Adipose tissue (tissue), 3 donors: ENCODE measurements around the gene TRAF3. TPM values are rescaled to one million over a fixed set of nuclear protein-coding genes. Genes with fewer than 3 reads are reported as not detected.
"Not testable (repeated sequence)": the region's sequence is repeated elsewhere in the genome, so short reads cannot be mapped to it uniquely, and the experiment has no call there.

ENCODE experiments used
- H3K27ac ChIP-seq: one replicate; pipeline ENCODE4 v1.5.1; 2013; ENCODE audit warnings: low read depth, low read length
- WGBS, 3 donors: extraction: QIAGEN DNeasy Blood & Tissue Kit; methylation state at CpG; one replicate each; pipeline ENCODE4 v1.1.7; 2013; 5-methylcytosine and 5-hydroxymethylcytosine counted together
- polyA plus RNA-seq, 3 donors: library from polyadenylated mRNA; stranded (reverse); fragments of 200-250 nt; gene quantifications; one replicate each; pipeline ENCODE4 v1.2.3, GENCODE V29; 2013
- donor health status: healthy with polysubstance abuse.
- donor health status: Bipolar disorder and iron deficiency.
- donor health status: healthy.

The TRAF3 gene
- polyA plus RNA-seq, 3 donors: 2.7 to 13.5 (median 7.5) TPM

DNA sequence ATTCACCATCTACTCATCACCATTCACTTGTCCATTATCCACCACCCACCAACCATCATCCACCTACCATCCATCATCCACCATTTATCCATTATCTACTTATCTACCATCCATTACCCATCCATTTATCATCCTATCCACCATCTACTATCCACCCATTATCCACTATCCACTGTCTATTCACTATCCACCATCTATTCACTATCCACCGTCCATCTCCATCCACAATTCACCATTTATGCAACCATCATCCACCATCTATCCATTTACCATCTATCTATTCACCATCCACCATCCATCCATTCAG, 143.7 kb downstream of the TRAF3 start:
- H3K27ac ChIP-seq: no peak overlapping the region
- 97 to 100% (median 97%) methylated on average over 1 of the region's 1 CpG for WGBS, 3 donors

GRCh38 chr14:102922490-102923200, 145.4 kb downstream of the TRAF3 start, which contains the start of gene AMN:
Gene AMN, plus strand, starts transcription at chr14:102922663. Its CDS starts 26 bp downstream, at chr14:102922689.
- no peak within 1 kb of the TSS for H3K27ac ChIP-seq
- WGBS, 3 donors: 8 to 11% (median 10%) methylated on average over 42 to 56 of the region's 56 CpGs

DNA sequence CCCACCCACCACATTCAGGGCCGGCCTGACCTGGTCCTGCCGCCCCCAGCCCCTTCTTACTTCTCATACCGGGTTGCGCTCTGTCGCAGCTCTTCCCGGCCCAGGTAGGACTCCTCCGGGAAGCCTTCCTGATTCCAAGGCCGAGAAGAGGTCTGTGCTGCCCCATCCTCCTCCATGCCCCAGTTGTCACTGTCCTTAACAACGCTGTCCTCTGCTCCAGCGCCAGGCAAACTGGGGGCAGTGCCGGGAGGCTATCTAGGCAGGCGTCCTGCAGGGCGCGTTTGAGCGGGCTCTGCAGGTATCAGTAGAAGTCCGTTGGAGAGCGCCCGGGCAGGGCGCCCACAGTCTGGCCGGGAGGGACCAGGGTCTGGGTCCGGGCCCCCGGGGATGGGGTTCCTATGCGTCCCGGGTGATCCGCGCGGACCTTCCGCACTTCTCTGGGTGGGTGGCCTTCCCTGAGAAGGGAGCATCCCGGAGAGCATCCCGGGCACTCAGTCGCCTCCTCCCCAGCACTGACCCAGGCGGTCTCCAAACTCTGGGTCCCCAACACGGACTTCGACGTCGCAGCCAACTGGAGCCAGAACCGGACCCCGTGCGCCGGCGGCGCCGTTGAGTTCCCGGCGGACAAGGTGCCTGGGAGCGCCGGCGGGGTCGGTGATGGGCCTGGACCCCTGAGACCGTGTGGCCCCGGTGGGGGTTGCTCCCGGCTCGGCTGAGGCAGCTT, 146.1 kb downstream of the TRAF3 start:
- H3K27ac ChIP-seq: no peak overlapping the region
- WGBS, 3 donors: 7 to 9% (median 7%) methylated on average over 53 of the region's 53 CpGs

DNA sequence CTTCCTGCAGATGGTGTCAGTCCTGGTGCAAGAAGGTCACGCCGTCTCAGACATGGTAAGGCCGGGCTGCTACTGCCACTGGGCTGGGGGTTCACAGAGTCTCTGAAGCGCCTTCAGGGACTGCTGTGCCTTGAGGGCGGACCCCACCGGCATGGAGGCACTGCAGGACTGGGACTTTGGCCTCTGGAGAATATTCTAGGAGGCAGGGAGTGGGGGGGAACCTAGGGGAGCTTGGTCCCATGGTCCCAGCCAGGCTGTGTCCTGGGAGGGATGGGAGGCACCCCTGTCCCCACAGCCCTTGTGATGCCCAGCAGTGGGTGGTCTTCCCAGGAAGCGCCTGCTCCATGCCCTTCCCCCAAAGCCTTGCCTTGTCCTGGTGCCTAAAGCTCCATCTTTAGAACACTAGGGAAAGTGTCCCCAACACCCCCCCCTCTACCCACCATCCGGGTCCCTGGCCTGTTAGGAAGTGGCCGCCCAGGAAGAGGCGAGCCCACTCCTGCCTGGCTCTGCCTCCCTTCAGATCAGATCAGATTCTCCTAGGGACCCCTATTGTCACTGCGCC, 146.8 kb downstream of the TRAF3 start:
- no peak overlapping the region for H3K27ac ChIP-seq
- 31 to 43% (median 39%) methylated on average over 8 to 11 of the region's 11 CpGs for WGBS, 3 donors

- WGBS, 3 donors: 84 to 86% (median 86%) methylated on average over 23 to 25 of the region's 25 CpGs
- H3K27ac ChIP-seq: no peak overlapping the region
These were observed 147.7 kb downstream of the TRAF3 start for GRCh38 chr14:102924632-102925588.

- no peak overlapping the region for H3K27ac ChIP-seq
- WGBS, 3 donors: 71 to 83% (median 78%) methylated on average over 11 of the region's 11 CpGs
These were observed 148.4 kb downstream of the TRAF3 start for GRCh38 chr14:102925646-102926045.

GRCh38 chr14:102926104-102926503, 148.9 kb downstream of the TRAF3 start:
- WGBS, 3 donors: 58 to 78% (median 72%) methylated on average over 12 of the region's 12 CpGs
- no peak overlapping the region for H3K27ac ChIP-seq

GRCh38 chr14:102926840-102927239, 149.6 kb downstream of the TRAF3 start:
- 92 to 97% (median 95%) methylated on average over 10 of the region's 10 CpGs for WGBS, 3 donors
- H3K27ac ChIP-seq: not testable (repeated sequence)

- H3K27ac ChIP-seq: no peak overlapping the region
- 55 to 79% (median 64%) methylated on average over 19 of the region's 19 CpGs for WGBS, 3 donors
These were observed 150.2 kb downstream of the TRAF3 start for GRCh38 chr14:102927346-102927877.

DNA sequence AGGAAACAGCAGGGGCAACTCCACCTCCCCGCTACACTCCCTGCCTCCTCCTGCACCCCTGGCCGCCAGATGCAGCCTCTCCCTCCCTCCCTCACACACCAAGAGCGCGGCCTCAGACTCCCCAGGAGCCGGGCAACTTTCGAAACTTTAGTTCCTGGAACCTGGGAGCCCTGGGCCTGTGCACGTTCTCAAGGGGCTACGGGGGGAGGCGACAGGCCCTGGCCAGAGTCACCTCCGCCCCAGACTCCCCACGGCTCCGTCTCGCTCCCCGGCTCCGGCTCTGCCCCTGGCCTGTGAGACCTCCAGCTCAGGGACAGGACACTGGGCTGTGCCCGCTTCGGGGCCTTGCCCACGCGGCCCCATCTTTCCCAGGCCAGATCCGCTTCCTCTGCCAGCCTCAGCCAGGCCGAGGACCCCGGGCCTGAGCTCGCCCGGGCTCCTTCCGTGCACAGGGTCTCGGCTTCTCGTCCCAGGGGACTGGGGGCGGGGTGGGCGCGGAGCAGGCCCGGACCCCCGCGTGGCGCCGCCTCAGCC, 150.7 kb downstream of the TRAF3 start:
- no peak overlapping the region for H3K27ac ChIP-seq
- WGBS, 3 donors: 9 to 29% (median 11%) methylated on average over 30 to 35 of the region's 35 CpGs

- no peak overlapping the region for H3K27ac ChIP-seq
- WGBS, 3 donors: 1 to 3% (median 2%) methylated on average over 80 to 94 of the region's 94 CpGs
These were observed 151.4 kb downstream of the TRAF3 start for GRCh38 chr14:102928412-102929240.

- 4 to 5% (median 4%) methylated on average over 59 to 94 of the region's 94 CpGs for WGBS, 3 donors
- H3K27ac ChIP-seq: no peak overlapping the region
These were observed 152.2 kb downstream of the TRAF3 start for GRCh38 chr14:102929241-102930137.

DNA sequence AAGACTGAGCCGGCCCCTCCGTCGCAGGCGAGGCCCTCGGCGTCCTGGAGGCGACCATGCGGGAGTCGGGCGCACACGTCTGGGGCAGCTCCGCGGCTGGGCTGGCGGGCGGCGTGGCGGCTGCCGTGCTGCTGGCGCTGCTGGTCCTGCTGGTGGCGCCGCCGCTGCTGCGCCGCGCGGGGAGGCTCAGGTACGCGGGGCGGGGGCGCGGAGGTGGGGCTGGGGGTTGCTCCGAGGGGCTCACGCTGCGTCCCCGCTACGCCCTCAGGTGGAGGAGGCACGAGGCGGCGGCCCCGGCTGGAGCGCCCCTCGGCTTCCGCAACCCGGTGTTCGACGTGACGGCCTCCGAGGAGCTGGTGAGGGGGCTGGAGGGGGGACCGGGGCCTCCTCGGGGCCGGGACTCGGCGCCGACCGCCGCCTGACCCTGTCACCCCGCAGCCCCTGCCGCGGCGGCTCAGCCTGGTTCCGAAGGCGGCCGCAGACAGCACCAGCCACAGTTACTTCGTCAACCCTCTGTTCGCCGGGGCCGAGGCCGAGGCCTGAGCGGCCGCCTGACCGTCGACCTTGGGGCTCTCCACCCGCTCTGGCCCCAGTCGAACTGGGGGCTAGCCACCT, 153.0 kb downstream of the TRAF3 start:
- H3K27ac ChIP-seq: no peak overlapping the region
- WGBS, 3 donors: 3 to 13% (median 9%) methylated on average over 23 to 74 of the region's 74 CpGs

DNA sequence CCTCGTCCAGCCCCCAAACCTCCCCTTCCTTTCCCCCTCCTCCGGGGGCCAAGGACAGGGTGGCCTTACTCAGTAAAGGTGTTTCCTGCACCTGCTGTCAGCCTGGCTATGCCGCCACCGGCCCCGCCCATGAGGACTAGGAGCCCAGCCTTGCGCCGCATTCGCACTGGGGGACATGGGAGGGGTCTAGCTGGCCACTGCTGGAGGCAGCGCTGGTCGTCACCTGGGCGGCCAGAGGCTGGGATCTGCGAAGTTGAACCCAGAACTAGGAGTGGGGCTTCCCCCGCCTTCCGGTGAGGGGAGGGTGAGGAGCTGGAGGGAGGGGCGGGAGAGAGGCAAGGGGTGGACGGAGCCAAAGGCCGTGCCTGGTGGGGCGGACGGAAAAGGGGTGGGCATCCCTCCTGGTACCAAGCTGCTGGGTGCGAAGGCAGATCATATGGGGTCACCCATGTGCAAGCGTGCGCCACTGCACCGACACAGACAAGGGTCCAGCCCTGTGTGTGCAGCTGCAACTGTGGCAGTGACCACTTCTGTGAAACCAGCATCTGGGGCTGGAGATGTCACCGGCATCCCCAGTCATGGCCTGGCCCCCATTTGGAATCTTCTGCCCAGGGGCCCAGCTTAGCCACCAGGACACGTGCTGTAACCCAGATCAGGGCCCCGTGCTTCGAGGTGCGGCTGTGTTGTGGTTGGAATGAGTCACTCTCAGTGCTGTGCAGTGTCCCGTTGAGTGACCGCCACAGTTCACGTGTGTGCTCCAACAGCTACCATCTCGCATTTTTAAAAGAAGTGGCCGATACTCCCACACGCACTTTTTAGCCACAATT, 153.7 kb downstream of the TRAF3 start:
- no peak overlapping the region for H3K27ac ChIP-seq

More for the DNA sequence above, 153.7 kb downstream of the TRAF3 start:
- WGBS, 3 donors: 65 to 73% (median 66%) methylated on average over 33 to 34 of the region's 34 CpGs
